ENCODE data around the gene PHF21A. TPM values are rescaled to one million over a fixed set of nuclear protein-coding genes. Genes with fewer than 3 reads are reported as not detected.

PHF21A gene
- total and polyA plus RNA-seq, 4 donors = 3.6 to 8.5 (median 6.2) TPM

DNA sequence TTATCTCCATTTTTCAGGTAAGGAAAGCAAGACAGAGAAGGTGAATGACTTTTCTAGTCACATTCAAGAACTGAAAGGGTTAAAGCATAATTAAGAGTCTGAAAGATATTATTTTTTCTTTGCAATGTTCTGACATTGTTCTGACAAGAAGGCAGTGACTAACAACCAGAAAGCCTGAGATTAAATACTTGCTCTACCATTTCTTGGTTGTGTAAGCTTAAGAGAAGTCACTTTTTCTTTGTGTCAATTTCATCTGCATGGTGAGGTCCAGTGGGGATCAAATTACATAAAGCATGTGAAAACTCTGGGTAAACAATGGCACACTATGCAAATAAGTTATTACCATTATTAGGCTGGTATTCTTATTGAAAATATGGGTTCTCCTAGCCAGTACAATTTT lies 73.7 kb downstream of the PHF21A start:
- Histone ChIP-seq H3K4me3 (ENCODE audit: low read depth in 1 of 3, low read length in 3 of 3) (no peak overlapping the region), H3K36me3 (ENCODE audit: control insufficient read depth in 4 of 4, insufficient read depth in 3 of 4, low read depth in 1 of 4, low read length in 3 of 4) (peaks cover 0 to 3% (median 0%) of the 10 kb centered on the region in 4 donors), H3K4me1 (ENCODE audit: control insufficient read depth in 4 of 4, insufficient read depth in 4 of 4, low read length in 3 of 4) (peaks cover 0 to 2% (median 0%) of the 10 kb centered on the region in 4 donors), H3K27me3 (ENCODE audit: control insufficient read depth in 4 of 4, insufficient read depth in 4 of 4, low read length in 3 of 4) (no peaks in the 10 kb centered on the region), H3K9ac (ENCODE audit: low read depth in 1 of 2, low read length in 2 of 2) (no peak overlapping the region), H3K9me3 (ENCODE audit: control insufficient read depth in 4 of 4, low read length in 3 of 4) (no peaks in the 10 kb centered on the region), H3K27ac (ENCODE audit: low read depth in 1 of 2, low read length in 2 of 2) (no peak overlapping the region)
- TF ChIP-seq RXRA (IDR thresholded peaks at IDR 0.05) = no peak
- TF ChIP-seq, protein P1, sequence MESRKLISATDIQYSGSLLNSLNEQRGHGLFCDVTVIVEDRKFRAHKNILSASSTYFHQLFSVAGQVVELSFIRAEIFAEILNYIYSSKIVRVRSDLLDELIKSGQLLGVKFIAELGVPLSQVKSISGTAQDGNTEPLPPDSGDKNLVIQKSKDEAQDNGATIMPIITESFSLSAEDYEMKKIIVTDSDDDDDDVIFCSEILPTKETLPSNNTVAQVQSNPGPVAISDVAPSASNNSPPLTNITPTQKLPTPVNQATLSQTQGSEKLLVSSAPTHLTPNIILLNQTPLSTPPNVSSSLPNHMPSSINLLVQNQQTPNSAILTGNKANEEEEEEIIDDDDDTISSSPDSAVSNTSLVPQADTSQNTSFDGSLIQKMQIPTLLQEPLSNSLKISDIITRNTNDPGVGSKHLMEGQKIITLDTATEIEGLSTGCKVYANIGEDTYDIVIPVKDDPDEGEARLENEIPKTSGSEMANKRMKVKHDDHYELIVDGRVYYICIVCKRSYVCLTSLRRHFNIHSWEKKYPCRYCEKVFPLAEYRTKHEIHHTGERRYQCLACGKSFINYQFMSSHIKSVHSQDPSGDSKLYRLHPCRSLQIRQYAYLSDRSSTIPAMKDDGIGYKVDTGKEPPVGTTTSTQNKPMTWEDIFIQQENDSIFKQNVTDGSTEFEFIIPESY (IDR thresholded peaks at IDR 0.05) = no peak
- TF ChIP-seq, protein P2, sequence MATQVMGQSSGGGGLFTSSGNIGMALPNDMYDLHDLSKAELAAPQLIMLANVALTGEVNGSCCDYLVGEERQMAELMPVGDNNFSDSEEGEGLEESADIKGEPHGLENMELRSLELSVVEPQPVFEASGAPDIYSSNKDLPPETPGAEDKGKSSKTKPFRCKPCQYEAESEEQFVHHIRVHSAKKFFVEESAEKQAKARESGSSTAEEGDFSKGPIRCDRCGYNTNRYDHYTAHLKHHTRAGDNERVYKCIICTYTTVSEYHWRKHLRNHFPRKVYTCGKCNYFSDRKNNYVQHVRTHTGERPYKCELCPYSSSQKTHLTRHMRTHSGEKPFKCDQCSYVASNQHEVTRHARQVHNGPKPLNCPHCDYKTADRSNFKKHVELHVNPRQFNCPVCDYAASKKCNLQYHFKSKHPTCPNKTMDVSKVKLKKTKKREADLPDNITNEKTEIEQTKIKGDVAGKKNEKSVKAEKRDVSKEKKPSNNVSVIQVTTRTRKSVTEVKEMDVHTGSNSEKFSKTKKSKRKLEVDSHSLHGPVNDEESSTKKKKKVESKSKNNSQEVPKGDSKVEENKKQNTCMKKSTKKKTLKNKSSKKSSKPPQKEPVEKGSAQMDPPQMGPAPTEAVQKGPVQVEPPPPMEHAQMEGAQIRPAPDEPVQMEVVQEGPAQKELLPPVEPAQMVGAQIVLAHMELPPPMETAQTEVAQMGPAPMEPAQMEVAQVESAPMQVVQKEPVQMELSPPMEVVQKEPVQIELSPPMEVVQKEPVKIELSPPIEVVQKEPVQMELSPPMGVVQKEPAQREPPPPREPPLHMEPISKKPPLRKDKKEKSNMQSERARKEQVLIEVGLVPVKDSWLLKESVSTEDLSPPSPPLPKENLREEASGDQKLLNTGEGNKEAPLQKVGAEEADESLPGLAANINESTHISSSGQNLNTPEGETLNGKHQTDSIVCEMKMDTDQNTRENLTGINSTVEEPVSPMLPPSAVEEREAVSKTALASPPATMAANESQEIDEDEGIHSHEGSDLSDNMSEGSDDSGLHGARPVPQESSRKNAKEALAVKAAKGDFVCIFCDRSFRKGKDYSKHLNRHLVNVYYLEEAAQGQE (IDR thresholded peaks at IDR 0.05) = no peak
- TF ChIP-seq, protein P3, sequence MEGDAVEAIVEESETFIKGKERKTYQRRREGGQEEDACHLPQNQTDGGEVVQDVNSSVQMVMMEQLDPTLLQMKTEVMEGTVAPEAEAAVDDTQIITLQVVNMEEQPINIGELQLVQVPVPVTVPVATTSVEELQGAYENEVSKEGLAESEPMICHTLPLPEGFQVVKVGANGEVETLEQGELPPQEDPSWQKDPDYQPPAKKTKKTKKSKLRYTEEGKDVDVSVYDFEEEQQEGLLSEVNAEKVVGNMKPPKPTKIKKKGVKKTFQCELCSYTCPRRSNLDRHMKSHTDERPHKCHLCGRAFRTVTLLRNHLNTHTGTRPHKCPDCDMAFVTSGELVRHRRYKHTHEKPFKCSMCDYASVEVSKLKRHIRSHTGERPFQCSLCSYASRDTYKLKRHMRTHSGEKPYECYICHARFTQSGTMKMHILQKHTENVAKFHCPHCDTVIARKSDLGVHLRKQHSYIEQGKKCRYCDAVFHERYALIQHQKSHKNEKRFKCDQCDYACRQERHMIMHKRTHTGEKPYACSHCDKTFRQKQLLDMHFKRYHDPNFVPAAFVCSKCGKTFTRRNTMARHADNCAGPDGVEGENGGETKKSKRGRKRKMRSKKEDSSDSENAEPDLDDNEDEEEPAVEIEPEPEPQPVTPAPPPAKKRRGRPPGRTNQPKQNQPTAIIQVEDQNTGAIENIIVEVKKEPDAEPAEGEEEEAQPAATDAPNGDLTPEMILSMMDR (IDR thresholded peaks at IDR 0.05; ENCODE audit: low read depth, low read length, missing input control) = no peak
- TF ChIP-seq NR2F2 (IDR thresholded peaks at IDR 0.05) = no peak
- TF ChIP-seq HNF4A (conservative IDR thresholded peaks at IDR 0.05) = no peak
- TF ChIP-seq YY1 (IDR thresholded peaks at IDR 0.05) = no peak
- TF ChIP-seq HNF4G (IDR thresholded peaks at IDR 0.05) = no peak
- no peak for TF ChIP-seq JUND (IDR thresholded peaks at IDR 0.05)
- TF ChIP-seq GABPA (IDR thresholded peaks at IDR 0.05 in 1 of 2, conservative IDR thresholded peaks at IDR 0.05 in 1 of 2) = no peak
- TF ChIP-seq, protein P4, sequence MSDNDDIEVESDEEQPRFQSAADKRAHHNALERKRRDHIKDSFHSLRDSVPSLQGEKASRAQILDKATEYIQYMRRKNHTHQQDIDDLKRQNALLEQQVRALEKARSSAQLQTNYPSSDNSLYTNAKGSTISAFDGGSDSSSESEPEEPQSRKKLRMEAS (IDR thresholded peaks at IDR 0.05) = no peak
- no peak for DNase-seq (ENCODE audit: low spot score)

DNA sequence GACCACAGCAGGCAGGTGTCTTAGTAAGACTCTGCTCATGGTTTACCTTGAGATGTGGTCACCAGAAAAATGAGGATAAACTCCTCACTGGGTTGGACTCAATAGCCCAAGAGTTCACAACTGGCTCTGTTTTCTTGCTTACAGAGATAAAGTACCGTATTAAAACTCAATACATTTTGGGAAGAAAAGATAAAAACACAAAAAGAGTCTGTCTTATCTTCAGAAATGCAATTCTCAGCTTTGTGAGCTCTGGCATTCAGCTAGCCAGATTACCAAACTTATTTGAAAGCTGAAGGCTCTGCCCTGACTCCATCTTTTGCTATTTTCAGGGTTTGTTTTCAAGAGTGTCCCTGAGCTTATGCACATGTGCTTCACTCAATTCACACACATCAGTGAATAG lies 75.4 kb downstream of the PHF21A start:
- no peak for DNase-seq (ENCODE audit: low spot score)
- no peaks in the 10 kb centered on the region for H3K9me3 ChIP-seq (ENCODE audit: control insufficient read depth in 4 of 4, low read length in 3 of 4)
- H3K27me3 ChIP-seq (ENCODE audit: control insufficient read depth in 4 of 4, insufficient read depth in 4 of 4, low read length in 3 of 4) = no peaks in the 10 kb centered on the region
- H3K4me1 ChIP-seq (ENCODE audit: control insufficient read depth in 4 of 4, insufficient read depth in 4 of 4, low read length in 3 of 4) = peaks cover 0 to 2% (median 0%) of the 10 kb centered on the region in 4 donors
- no peak overlapping the region for H3K27ac ChIP-seq (ENCODE audit: low read depth in 1 of 2, low read length in 2 of 2)
- H3K4me3 ChIP-seq (ENCODE audit: low read depth in 1 of 3, low read length in 3 of 3) = no peak overlapping the region
- H3K9ac ChIP-seq (ENCODE audit: low read depth in 1 of 2, low read length in 2 of 2) = no peak overlapping the region
- 82% methylated on average over 1 of the region's 1 CpG for WGBS
- peaks cover 0 to 3% (median 0%) of the 10 kb centered on the region in 4 donors for H3K36me3 ChIP-seq (ENCODE audit: control insufficient read depth in 4 of 4, insufficient read depth in 3 of 4, low read depth in 1 of 4, low read length in 3 of 4)
- no peak for TF ChIP-seq HNF4A (conservative IDR thresholded peaks at IDR 0.05)
- no peak for TF ChIP-seq JUND (IDR thresholded peaks at IDR 0.05)
- TF ChIP-seq FOXA1 (IDR thresholded peaks at IDR 0.05) = no peak
- TF ChIP-seq FOXA2 (IDR thresholded peaks at IDR 0.05) = no peak
- TF ChIP-seq, protein P2 (IDR thresholded peaks at IDR 0.05) = no peak
- TF ChIP-seq SP1 (IDR thresholded peaks at IDR 0.05) = no peak
- TF ChIP-seq NR2F2 (IDR thresholded peaks at IDR 0.05) = no peak
- TF ChIP-seq, protein P1 (IDR thresholded peaks at IDR 0.05) = no peak
- TF ChIP-seq TAF1 (conservative IDR thresholded peaks at IDR 0.05) = no peak
- TF ChIP-seq YY1 (IDR thresholded peaks at IDR 0.05) = no peak
